GM12872 (cell line): Measurements from ENCODE around the gene TMC3.

Experiments used
- TF ChIP-seq, protein P1 (sequence below): IDR thresholded peaks from 3 replicates; pipeline ENCODE4 v1.5.1; 2011; ENCODE audit warnings: low read depth, mild to moderate bottlenecking, low read length, moderate library complexity; ENCODE audit not compliant: insufficient read depth

TMC3 gene

DNA sequence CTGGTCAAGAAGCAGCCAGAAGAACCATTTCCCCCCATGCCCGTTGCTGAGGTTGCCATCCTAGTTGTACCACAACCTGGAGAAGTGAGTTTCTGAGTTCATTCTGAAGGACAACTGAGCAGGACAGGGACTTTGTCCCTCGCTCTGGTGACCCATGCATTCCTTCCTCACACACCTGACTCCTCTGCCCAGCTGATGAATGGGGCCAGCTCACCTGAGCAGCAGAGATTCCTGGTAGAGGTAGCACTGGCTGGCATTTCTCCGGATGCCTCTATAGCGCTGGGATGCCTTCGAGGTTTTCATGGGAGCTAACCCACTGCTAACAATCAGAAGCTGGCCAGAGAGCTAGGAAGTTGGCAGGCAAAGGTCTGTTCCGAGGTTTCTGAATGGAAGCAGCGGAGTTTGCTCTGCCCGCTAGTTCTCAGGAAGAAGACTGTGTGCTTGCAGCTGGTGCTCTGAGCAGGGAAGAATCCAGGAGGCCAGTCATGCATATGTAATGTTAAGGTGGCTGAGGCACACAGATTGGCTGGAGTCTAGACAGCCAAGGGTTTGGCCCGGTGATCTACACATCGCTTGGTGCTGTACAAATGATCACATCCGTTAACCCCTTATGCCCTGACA, at the start of gene TMC3:
TSS of gene TMC3 (minus strand) at position 439 of the 621 bp plus-strand sequence. CDS start at position 303, 136 bp downstream.
- TF ChIP-seq, protein P1, sequence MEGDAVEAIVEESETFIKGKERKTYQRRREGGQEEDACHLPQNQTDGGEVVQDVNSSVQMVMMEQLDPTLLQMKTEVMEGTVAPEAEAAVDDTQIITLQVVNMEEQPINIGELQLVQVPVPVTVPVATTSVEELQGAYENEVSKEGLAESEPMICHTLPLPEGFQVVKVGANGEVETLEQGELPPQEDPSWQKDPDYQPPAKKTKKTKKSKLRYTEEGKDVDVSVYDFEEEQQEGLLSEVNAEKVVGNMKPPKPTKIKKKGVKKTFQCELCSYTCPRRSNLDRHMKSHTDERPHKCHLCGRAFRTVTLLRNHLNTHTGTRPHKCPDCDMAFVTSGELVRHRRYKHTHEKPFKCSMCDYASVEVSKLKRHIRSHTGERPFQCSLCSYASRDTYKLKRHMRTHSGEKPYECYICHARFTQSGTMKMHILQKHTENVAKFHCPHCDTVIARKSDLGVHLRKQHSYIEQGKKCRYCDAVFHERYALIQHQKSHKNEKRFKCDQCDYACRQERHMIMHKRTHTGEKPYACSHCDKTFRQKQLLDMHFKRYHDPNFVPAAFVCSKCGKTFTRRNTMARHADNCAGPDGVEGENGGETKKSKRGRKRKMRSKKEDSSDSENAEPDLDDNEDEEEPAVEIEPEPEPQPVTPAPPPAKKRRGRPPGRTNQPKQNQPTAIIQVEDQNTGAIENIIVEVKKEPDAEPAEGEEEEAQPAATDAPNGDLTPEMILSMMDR: no peak

DNA sequence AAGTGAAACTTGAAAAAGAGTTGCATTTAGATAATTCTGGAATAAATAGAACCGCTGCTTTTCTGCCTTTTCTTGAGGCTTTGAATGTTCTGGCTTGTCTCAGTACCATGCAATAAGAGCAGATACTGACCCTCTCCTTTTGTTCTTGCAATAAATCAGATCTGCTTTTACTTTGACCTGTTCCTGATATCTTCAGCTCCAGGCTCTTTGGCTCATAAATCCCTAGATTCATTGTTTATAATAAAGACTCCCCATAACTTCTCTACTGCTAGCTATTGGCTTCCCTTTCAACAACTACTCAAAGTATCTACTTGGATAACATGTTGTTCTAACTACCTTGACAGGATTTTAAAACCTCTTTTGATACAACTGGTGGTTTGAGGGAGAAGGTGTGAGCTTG, 47.4 kb upstream of the TMC3 start:
- TF ChIP-seq, protein P1: no peak

DNA sequence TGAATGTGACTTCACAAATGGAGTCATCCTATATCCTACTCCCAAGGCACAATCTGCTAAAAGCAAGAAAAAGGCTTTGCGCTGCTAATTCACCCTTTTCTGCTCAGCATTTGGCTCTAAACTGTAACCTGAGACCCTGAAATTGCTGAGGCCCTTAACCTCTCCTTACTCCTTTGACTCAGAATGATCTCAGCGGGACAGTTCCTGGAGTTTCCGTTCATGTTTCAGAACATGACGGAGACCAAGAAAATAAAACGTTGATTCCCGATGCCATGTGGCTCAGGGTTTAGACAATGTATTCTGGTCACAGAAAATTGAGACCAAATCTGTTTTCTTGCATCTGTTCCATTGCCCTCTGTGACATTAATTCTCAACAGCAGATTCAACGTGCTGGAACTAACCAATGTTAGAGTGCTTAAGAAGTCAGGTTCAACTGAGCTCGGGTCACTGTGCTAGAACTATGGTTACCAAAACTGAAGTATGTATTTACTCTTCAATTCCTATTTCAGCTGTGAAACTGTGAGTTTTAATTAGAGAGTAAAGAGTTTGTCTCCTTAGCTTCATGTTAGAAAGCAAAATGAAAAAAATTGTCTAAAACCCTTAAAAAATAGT, 45.4 kb upstream of the TMC3 start:
- TF ChIP-seq, protein P1: no peak

DNA sequence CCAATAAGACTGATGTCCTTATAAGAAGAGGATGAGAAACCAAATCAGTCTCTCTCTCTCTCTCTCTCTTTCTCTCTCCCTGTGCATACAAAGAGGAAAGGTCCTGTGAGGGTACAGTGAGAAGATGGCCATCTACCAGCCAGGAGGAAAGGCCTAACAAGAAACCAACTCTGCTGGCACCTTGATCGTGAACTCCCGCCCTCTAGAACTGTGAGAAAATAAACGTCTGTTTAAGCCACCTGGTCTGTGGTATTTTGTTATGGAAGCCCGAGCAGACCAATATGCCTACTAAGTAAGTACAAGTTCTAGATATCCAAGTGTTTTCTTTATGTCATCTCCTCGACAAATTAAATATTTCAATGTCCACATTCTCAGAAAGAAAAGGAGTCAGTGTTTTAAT, 44.9 kb upstream of the TMC3 start:
- TF ChIP-seq, protein P1: no peak

DNA sequence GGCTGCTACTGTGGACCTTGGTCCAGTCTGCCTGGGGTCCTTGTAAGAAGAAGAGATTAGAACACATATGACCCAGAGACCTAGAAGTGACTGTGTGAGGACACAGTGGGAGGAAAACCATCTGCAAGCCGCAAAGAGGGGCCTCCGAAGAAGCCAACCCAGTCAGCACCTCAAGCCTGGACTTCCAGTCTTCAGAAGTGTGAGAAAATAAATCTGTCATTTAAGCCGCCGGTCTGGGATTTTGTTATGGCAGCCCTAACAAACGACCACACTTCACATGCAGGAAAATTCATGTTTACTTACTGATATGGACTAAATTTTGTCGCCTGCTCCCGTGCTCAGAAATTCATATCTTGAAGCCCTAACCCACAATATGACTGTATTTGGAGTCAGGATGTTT, 44.4 kb upstream of the TMC3 start:
- TF ChIP-seq, protein P1: no peak

DNA sequence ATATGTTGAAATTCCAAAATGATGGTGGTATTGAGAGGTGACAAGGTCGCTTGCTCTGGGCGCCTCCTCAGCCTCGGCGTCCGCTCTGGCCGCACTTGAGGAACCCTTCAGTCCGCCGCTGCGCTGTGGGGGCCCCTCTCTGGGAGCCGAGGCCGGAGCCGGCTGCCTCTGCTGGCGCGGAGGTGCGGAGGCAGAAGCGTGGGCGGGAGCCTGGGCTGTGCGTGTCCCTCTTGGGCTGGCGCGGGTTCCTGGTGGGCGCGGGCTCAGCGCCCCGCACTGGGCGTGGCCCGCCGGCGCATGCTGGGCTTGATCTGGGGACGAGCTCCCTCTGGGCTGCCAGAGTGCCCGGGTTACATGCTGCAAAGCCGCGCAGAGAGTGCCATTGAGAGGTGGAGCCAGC, 39.8 kb upstream of the TMC3 start:
- TF ChIP-seq, protein P1: no peak

DNA sequence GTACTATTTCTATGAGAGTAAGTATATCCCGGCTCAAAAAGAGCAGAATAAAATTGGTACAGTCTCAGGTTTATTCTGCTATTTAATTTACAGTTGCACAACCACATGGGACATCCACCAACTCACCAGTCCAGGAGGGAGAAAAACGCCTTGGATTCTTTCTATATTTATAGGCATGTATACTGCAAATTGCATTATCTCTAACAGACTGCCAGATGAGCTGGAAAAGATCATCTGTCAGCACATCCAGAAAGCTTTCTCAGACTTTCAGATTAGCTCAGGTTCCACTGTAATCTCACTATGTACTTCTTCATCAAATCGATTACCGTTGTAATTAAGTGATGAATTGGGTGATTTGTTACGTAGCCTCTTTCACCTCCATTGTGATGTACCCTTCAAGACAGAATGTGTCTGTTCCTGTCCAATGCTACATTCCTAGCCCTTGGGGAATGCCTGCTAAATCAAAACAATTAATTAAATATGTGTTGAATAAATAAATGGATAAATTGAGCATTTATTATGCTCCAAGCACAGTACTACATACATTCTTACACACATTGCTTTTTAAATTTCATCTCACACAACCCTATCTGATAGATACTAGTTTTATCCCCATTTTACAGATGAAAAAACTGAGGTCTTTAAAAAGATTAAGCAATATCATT, 38.1 kb upstream of the TMC3 start:
- TF ChIP-seq, protein P1: no peak
